Gastrocnemius medialis (tissue), 4 donors: ENCODE measurements around the gene KAZALD1. TPM values are rescaled to one million over a fixed set of nuclear protein-coding genes. Genes with fewer than 3 reads are reported as not detected.
A peak's percentile ranks its signal among the peaks of the same experiment; 100 is the strongest.

Experiments used
- ATAC-seq, 2 donors: fragments of 150-250 bp; one replicate each; pipeline ENCODE4 v1.9.1; 2016
- DNase-seq, 2 donors: peaks; one replicate each; pipeline ENCODE4 v3.0.0-alpha.2; 2019
- H3K27ac ChIP-seq, 4 donors: fragments of 200-600 bp; sonication (generic); 1 replicate in 1 of 4; 2 replicates in 3 of 4; pipeline ENCODE4 v1.5.1; 2016 to 2018; ENCODE audit warnings: mild to moderate bottlenecking in 2 of 4, moderate library complexity in 1 of 4
- H3K27me3 ChIP-seq, 3 donors: fragments of 200-600 bp; sonication (generic) in 2 of 3; 1 replicate in 1 of 3; 2 replicates in 2 of 3; pipeline versions ENCODE4 v1.5.1 to v1.6.0; 2016 to 2019; ENCODE audit warnings: mild to moderate bottlenecking in 1 of 3, moderate library complexity in 1 of 3
- H3K36me3 ChIP-seq, 2 donors: fragments of 200-600 bp; sonication (generic) in 1 of 2; one replicate each; pipeline ENCODE4 v1.5.1; 2017 to 2018
- H3K4me1 ChIP-seq, 2 donors: fragments of 200-600 bp; sonication (generic) in 1 of 2; one replicate each; pipeline ENCODE4 v1.5.1; 2016 to 2017; ENCODE audit warnings: mild to moderate bottlenecking in 2 of 2
- H3K4me3 ChIP-seq, 4 donors: fragments of 200-600 bp; sonication (generic) in 3 of 4; 1 replicate in 1 of 4; 2 replicates in 3 of 4; pipeline ENCODE4 v1.5.1; 2016 to 2019; ENCODE audit warnings: mild to moderate bottlenecking in 2 of 4
- H3K9me3 ChIP-seq, 3 donors: fragments of 200-600 bp; sonication (generic) in 2 of 3; 1 replicate in 1 of 3; 2 replicates in 2 of 3; pipeline ENCODE4 v1.5.1; 2016 to 2019
- CTCF ChIP-seq, 5 experiments: fragments of 450-650 bp in 3 of 5; fragments of 200-600 bp in 2 of 5; sonication (generic) in 2 of 5; IDR thresholded peaks in 4 of 5; conservative IDR thresholded peaks in 1 of 5; 1 replicate in 4 of 5; 2 replicates in 1 of 5; pipeline ENCODE4 v1.5.1; 2016 to 2019; ENCODE audit warnings: antibody characterized with exemption in 5 of 5, mild to moderate bottlenecking in 3 of 5, moderate library complexity in 3 of 5
- POLR2A ChIP-seq, 2 donors: fragments of 450-650 bp; IDR thresholded peaks; one replicate each; pipeline ENCODE4 v1.6.1; 2017; ENCODE audit warnings: antibody characterized with exemption in 2 of 2, mild to moderate bottlenecking in 2 of 2, moderate library complexity in 2 of 2
- in situ Hi-C, 4 donors: fragments of 200-750 bp; cut with MboI; loops; one replicate each; pipeline versions ENCODE4 v1.15.0 to v1.8.0; 2017; ENCODE audit warnings: low sequenced_read_pairs in 4 of 4
- intact Hi-C: fragments of 100-400 bp; cut with DNase I; formaldehyde crosslinking; loops from one replicate; pipeline ENCODE4 v1.15.1; 2023; ENCODE audit warnings: low total_unique reads
- total RNA-seq, 4 donors: library from RNA; depleted of rRNA; stranded (reverse); fragments of >200 nt; gene quantifications; one replicate each; pipeline versions ENCODE4 v1.1.0 to v1.2.3, GENCODE V29; 2016

KAZALD1 gene
- total RNA-seq, 4 donors from 2014 or later: 1.7 to 3.6 (median 2.2) TPM

- H3K27ac ChIP-seq: no peak overlapping the region
- ATAC-seq (no peak), DNase-seq (no peak)
- H3K36me3 ChIP-seq: no peaks in the 10 kb centered on the region
- no peak overlapping the region for H3K4me3 ChIP-seq
- in situ Hi-C loops (loop anchor here in 1 of 4 donors (10.0 kb wide), 1 partner anchor 98 kb away; no protein-coding TSS in a partner anchor), intact Hi-C loops (no loop called here)
- TF ChIP-seq CTCF (IDR thresholded peaks at IDR 0.05 in 4 of 5, conservative IDR thresholded peaks at IDR 0.05 in 1 of 5) (no peak), POLR2A (IDR thresholded peaks at IDR 0.05) (no peak)
- H3K27me3 ChIP-seq: peaks cover 34 to 42% (median 40%) of the 10 kb centered on the region in 3 donors
- no peaks in the 10 kb centered on the region for H3K9me3 ChIP-seq
- H3K4me1 ChIP-seq: peaks cover 20 to 30% of the 10 kb centered on the region in 2 donors
Observed at GRCh38 chr10:101046332-101047238, 15.2 kb upstream of the KAZALD1 start.

GRCh38 chr10:101047268-101047667, 14.5 kb upstream of the KAZALD1 start:
- ATAC-seq (no peak), DNase-seq (no peak)
- no peak overlapping the region for H3K4me3 ChIP-seq
- in situ Hi-C loops: loop anchor here in 1 of 4 donors (10.0 kb wide), 1 partner anchor 98 kb away; no protein-coding TSS in a partner anchor
- no peaks in the 10 kb centered on the region for H3K36me3 ChIP-seq
- intact Hi-C loops: no loop called here
- H3K27me3 ChIP-seq: peaks cover 34 to 42% (median 40%) of the 10 kb centered on the region in 3 donors
- H3K27ac ChIP-seq: no peak overlapping the region
- peaks cover 18 to 30% of the 10 kb centered on the region in 2 donors for H3K4me1 ChIP-seq
- no peaks in the 10 kb centered on the region for H3K9me3 ChIP-seq
- no peak for TF ChIP-seq POLR2A (IDR thresholded peaks at IDR 0.05)
- TF ChIP-seq CTCF (IDR thresholded peaks at IDR 0.05 in 4 of 5, conservative IDR thresholded peaks at IDR 0.05 in 1 of 5): no peak

GRCh38 chr10:101047961-101048892, 13.6 kb upstream of the KAZALD1 start:
- DNase-seq: no peak
- TF ChIP-seq CTCF (IDR thresholded peaks at IDR 0.05 in 4 of 5, conservative IDR thresholded peaks at IDR 0.05 in 1 of 5) (no peak), POLR2A (IDR thresholded peaks at IDR 0.05) (no peak)
- Histone ChIP-seq H3K36me3 (no peaks in the 10 kb centered on the region), H3K9me3 (no peaks in the 10 kb centered on the region), H3K4me1 (peaks cover 16 to 25% of the 10 kb centered on the region in 2 donors), H3K27ac (no peak overlapping the region), H3K27me3 (peaks cover 34 to 42% (median 40%) of the 10 kb centered on the region in 3 donors), H3K4me3 (no peak overlapping the region)
- ATAC-seq: no peak
- in situ Hi-C loops (loop anchor here in 1 of 4 donors (10.0 kb wide), 1 partner anchor 97 kb away; no protein-coding TSS in a partner anchor), intact Hi-C loops (no loop called here)

- ATAC-seq (peak; percentile 40 to 50), DNase-seq (peak in 1 of 2 donors; percentile 57)
- intact Hi-C loops (no loop called here), in situ Hi-C loops (no loop called here)
- TF ChIP-seq CTCF (IDR thresholded peaks at IDR 0.05 in 4 of 5, conservative IDR thresholded peaks at IDR 0.05 in 1 of 5) (peak; percentile 61 to 92 (median 84)), POLR2A (IDR thresholded peaks at IDR 0.05) (no peak)
- Histone ChIP-seq H3K36me3 (no peaks in the 10 kb centered on the region), H3K27ac (no peak overlapping the region), H3K27me3 (peaks cover 34 to 42% (median 40%) of the 10 kb centered on the region in 3 donors), H3K9me3 (no peaks in the 10 kb centered on the region), H3K4me3 (peak overlapping the region; percentile 1 to 47 (median 24)), H3K4me1 (peaks cover 12 to 21% of the 10 kb centered on the region in 2 donors)
Observed at GRCh38 chr10:101050208-101051069, 11.3 kb upstream of the KAZALD1 start.
